Psoas muscle (tissue), 8 donors: Measurements from ENCODE around the gene GRIN3A. TPM values are rescaled to one million over a fixed set of nuclear protein-coding genes. Genes with fewer than 3 reads are reported as not detected.

ENCODE experiments used
- ATAC-seq, 4 donors: fragments of 200-7000 bp; cut with Tn5 transposase; one replicate each; pipeline ENCODE4 v1.9.1; 2020; ENCODE audit warnings: moderate library complexity in 3 of 4, mild to moderate bottlenecking in 2 of 4
- DNase-seq, 2 donors: peaks; one replicate each; pipeline ENCODE4 v3.0.0-alpha.2; 2020
- H3K27ac ChIP-seq: fragments of 200-600 bp; one replicate; pipeline ENCODE4 v1.8.0; 2022
- H3K27me3 ChIP-seq, 3 donors: fragments of 200-600 bp in 1 of 3; one replicate each; pipeline versions ENCODE4 v1.6.1 to v1.8.0; 2013 to 2022; ENCODE audit warnings: low read length in 2 of 3, mild to moderate bottlenecking in 2 of 3, moderate library complexity in 1 of 3; ENCODE audit not compliant: insufficient read depth in 3 of 3
- H3K36me3 ChIP-seq, 2 donors: fragments of 200-600 bp in 1 of 2; one replicate each; pipeline versions ENCODE4 v1.6.1 to v1.8.0; 2013 to 2022; ENCODE audit warnings: low read depth in 1 of 2, mild to moderate bottlenecking in 1 of 2, moderate library complexity in 1 of 2; ENCODE audit not compliant: insufficient read depth in 1 of 2
- H3K4me1 ChIP-seq: fragments of 200-600 bp; one replicate; pipeline ENCODE4 v1.8.0; 2022
- H3K4me3 ChIP-seq: fragments of 200-600 bp; one replicate; pipeline ENCODE4 v1.8.0; 2022; ENCODE audit warnings: mild to moderate bottlenecking
- H3K9me3 ChIP-seq: fragments of 200-600 bp; one replicate; pipeline ENCODE4 v1.8.0; 2022
- CTCF ChIP-seq: fragments of 200-600 bp; IDR thresholded peaks from one replicate; pipeline ENCODE4 v1.8.0; 2022; ENCODE audit warnings: antibody characterized with exemption
- WGBS, 3 donors: extraction: QIAGEN DNeasy Blood & Tissue Kit; methylation state at CpG; one replicate each; pipeline versions ENCODE4 v1.1.6 to v1.1.7; 2013; 5-methylcytosine and 5-hydroxymethylcytosine counted together
- intact Hi-C, 2 donors: fragments of 100-400 bp; cut with DNase I; formaldehyde crosslinking; loops; one replicate each; pipeline versions ENCODE4 v1.11.0 to v1.14.2; 2022
- polyA plus RNA-seq, 3 donors: library from polyadenylated mRNA; stranded (reverse); fragments of 200-250 nt; gene quantifications; one replicate each; pipeline ENCODE4 v1.2.3, GENCODE V29; 2013
- total RNA-seq, 4 donors: library from RNA; stranded (reverse); fragmentation: NEBNext Ultra II Directional in 2 of 4; extraction: Animal tissue kit (Norgen Biotek cat#: 25700) in 2 of 4; gene quantifications; one replicate each; pipeline versions ENCODE4 v1.2.1 to v1.2.4, GENCODE V29; 2021 to 2023
- donor health status: healthy with polysubstance abuse.
- donor health status: DM: no; HTN: no; CAD: no; lungs with moderate emphysema.
- donor health status: Bipolar disorder and iron deficiency.
- donor health status: healthy.
- donor health status: DM: yes; HTN: yes; CAD: no.
- donor health status: DM: no; HTN: no; CAD: no.
- donor health status: DM: no; HTN: no; CAD: no.
- donor health status: DM: yes; HTN: yes; CAD: no.

GRIN3A gene
- total and polyA plus RNA-seq, 7 donors: 0.01 to 0.04 TPM; not detected in 5

GRCh38 chr9:101571114-101571513, 167.3 kb downstream of the GRIN3A start:
- Histone ChIP-seq H3K9me3 (no peaks in the 10 kb centered on the region), H3K36me3 (peaks cover 10 to 43% of the 10 kb centered on the region in 2 donors), H3K27ac (no peak overlapping the region), H3K4me1 (no peaks in the 10 kb centered on the region), H3K27me3 (no peaks in the 10 kb centered on the region), H3K4me3 (no peak overlapping the region)
- intact Hi-C loops: no loop called here
- no peak for TF ChIP-seq CTCF
- WGBS, 3 donors: 67 to 83% (median 79%) methylated on average over 1 of the region's 1 CpG
- DNase-seq (no peak), ATAC-seq (no peak)

GRCh38 chr9:101569741-101570501, 168.5 kb downstream of the GRIN3A start:
- no peaks in the 10 kb centered on the region for H3K27me3 ChIP-seq
- H3K4me1 ChIP-seq: no peaks in the 10 kb centered on the region
- ATAC-seq: no peak
- DNase-seq: no peak
- no peak overlapping the region for H3K27ac ChIP-seq
- no peak overlapping the region for H3K4me3 ChIP-seq
- H3K36me3 ChIP-seq: peaks cover 14 to 55% of the 10 kb centered on the region in 2 donors
- TF ChIP-seq CTCF: no peak
- intact Hi-C loops: no loop called here
- WGBS, 3 donors: 85 to 91% (median 87%) methylated on average over 5 of the region's 5 CpGs
- no peaks in the 10 kb centered on the region for H3K9me3 ChIP-seq

- H3K9me3 ChIP-seq: no peaks in the 10 kb centered on the region
- intact Hi-C loops: no loop called here
- H3K27ac ChIP-seq: no peak overlapping the region
- TF ChIP-seq CTCF: no peak
- 93 to 97% (median 95%) methylated on average over 3 of the region's 3 CpGs for WGBS, 3 donors
- ATAC-seq: no peak
- H3K27me3 ChIP-seq: no peaks in the 10 kb centered on the region
- no peaks in the 10 kb centered on the region for H3K4me1 ChIP-seq
- peaks cover 18 to 75% of the 10 kb centered on the region in 2 donors for H3K36me3 ChIP-seq
- DNase-seq: no peak
- no peak overlapping the region for H3K4me3 ChIP-seq
Observed at GRCh38 chr9:101567725-101568350, 170.6 kb downstream of the GRIN3A start.

- ATAC-seq: no peak
- intact Hi-C loops: no loop called here
- 85 to 90% (median 85%) methylated on average over 5 of the region's 5 CpGs for WGBS, 3 donors
- Histone ChIP-seq H3K27me3 (no peaks in the 10 kb centered on the region), H3K4me3 (no peak overlapping the region), H3K4me1 (no peaks in the 10 kb centered on the region), H3K36me3 (peaks cover 22 to 83% of the 10 kb centered on the region in 2 donors), H3K9me3 (no peaks in the 10 kb centered on the region), H3K27ac (no peak overlapping the region)
- no peak for DNase-seq
- TF ChIP-seq CTCF: no peak
Observed at GRCh38 chr9:101566904-101567724, 171.3 kb downstream of the GRIN3A start.
